Right ventricle myocardium inferior (tissue), 1 donor: Measurements from ENCODE around the gene MDN1. TPM values are rescaled to one million over a fixed set of nuclear protein-coding genes. Genes with fewer than 3 reads are reported as not detected.
"Not testable (repeated sequence)": the region's sequence is repeated elsewhere in the genome, so short reads cannot be mapped to it uniquely, and the experiment has no call there.

Experiments used
- ATAC-seq: fragments of 200-7000 bp; cut with Tn5 transposase; one replicate; pipeline ENCODE4 v1.9.1; 2020; ENCODE audit warnings: mild to moderate bottlenecking, moderate library complexity
- DNase-seq: peaks from one replicate; pipeline ENCODE4 v3.0.0; 2021; ENCODE audit errors: missing footprints
- intact Hi-C: fragments of 100-400 bp; cut with DNase I; formaldehyde crosslinking; loops from one replicate; pipeline ENCODE4 v1.11.0; 2022
- long read RNA-seq: library from polyadenylated mRNA; unstranded; transcript quantifications from one replicate; pipeline ENCODE4 v2.0.0, GENCODE V29; 2021
- total RNA-seq: library from RNA; stranded (reverse); fragmentation: NEBNext Ultra II Directional; extraction: Animal tissue kit (Norgen Biotek cat#: 25700); gene quantifications from one replicate; pipeline ENCODE4 v1.2.1, GENCODE V29; 2021
- donor health status: DM: no; HTN: yes; CAD: no; lungs with severe emphysema.

Gene MDN1, protein sequence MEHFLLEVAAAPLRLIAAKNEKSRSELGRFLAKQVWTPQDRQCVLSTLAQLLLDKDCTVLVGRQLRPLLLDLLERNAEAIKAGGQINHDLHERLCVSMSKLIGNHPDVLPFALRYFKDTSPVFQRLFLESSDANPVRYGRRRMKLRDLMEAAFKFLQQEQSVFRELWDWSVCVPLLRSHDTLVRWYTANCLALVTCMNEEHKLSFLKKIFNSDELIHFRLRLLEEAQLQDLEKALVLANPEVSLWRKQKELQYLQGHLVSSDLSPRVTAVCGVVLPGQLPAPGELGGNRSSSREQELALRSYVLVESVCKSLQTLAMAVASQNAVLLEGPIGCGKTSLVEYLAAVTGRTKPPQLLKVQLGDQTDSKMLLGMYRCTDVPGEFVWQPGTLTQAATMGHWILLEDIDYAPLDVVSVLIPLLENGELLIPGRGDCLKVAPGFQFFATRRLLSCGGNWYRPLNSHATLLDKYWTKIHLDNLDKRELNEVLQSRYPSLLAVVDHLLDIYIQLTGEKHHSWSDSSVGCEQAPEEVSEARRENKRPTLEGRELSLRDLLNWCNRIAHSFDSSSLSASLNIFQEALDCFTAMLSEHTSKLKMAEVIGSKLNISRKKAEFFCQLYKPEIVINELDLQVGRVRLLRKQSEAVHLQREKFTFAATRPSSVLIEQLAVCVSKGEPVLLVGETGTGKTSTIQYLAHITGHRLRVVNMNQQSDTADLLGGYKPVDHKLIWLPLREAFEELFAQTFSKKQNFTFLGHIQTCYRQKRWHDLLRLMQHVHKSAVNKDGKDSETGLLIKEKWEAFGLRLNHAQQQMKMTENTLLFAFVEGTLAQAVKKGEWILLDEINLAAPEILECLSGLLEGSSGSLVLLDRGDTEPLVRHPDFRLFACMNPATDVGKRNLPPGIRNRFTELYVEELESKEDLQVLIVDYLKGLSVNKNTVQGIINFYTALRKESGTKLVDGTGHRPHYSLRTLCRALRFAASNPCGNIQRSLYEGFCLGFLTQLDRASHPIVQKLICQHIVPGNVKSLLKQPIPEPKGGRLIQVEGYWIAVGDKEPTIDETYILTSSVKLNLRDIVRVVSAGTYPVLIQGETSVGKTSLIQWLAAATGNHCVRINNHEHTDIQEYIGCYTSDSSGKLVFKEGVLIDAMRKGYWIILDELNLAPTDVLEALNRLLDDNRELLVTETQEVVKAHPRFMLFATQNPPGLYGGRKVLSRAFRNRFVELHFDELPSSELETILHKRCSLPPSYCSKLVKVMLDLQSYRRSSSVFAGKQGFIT (N-terminal part only)
- 23.4 TPM for total RNA-seq
- long read RNA-seq, partial matches to known transcripts, result 4 of 5 reads
- long read RNA-seq, other reads (novel, unspliced or antisense), result 1 of 5 reads

DNA sequence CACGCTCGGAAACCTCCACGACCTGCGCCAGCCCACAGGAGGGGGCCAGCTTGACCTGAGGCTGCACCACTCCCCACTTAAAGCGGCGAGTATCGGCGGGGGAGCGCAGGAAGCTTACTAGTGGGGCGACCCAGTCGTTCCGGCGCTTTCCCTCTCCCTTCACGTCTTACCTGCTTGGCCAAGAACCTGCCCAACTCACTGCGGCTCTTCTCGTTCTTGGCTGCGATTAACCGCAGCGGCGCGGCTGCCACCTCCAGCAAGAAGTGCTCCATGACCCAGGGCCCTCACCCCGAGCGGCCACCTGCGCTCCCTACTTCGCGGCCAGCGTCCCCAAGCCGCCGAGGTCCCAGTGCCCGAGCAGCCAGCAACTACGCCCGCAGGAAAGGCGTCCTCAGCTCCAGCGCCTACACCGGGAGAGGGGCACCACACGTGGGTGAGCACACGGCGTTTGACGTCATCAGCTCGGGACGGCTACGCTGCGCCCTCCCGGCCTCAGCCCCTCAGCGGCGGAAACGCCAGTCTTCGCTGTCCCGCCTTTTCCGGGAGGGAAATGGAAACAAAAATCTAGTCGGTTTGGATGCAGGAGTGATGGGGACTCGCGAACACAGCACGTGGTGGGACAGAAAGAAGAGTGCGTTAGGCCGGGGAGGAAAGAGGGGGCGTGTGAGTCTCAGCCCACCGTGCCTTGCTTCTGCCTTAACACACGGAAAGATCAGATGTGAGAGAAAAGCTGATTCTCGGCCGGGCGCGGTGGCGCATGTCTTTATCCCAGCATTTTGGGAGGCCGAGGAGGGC is at the start of gene MDN1:
Gene MDN1, minus strand, starts transcription at position 459 of the 795 bp plus-strand sequence. Its CDS starts 187 bp downstream, at position 272.
- DNase-seq, result peak; percentile 93
- intact Hi-C loops, result loop anchor here (1.0 kb wide), 1 partner anchor 10 kb away; the partner anchor contains the start of gene CASP8AP2
- peak; percentile 99 for ATAC-seq

DNA sequence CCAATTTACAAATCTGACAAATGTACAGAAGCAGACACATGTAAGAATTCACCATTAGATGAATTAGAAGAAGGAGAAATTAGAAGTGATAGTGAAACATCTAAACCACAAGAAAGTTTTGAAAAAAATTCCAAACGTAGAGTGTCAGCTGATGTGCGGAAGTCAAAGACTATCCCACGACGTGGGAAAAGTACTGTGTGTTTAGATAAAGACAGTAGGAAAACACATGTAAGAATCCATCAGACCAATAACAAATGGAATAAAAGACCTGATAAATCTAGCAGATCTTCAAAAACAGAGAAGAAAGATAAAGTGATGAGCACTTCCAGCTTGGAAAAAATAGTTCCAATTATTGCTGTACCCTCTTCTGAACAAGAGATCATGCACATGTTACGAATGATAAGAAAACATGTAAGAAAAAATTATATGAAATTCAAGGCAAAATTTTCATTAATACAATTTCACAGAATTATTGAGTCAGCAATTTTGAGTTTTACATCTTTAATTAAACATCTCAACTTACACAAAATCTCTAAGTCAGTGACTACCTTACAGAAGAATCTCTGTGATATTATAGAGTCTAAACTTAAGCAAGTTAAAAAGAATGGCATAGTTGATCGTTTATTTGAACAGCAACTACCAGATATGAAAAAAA is 46.6 kb upstream of the MDN1 start:
- intact Hi-C loops, result no loop called here
- DNase-seq (no peak), ATAC-seq (no peak)

DNA sequence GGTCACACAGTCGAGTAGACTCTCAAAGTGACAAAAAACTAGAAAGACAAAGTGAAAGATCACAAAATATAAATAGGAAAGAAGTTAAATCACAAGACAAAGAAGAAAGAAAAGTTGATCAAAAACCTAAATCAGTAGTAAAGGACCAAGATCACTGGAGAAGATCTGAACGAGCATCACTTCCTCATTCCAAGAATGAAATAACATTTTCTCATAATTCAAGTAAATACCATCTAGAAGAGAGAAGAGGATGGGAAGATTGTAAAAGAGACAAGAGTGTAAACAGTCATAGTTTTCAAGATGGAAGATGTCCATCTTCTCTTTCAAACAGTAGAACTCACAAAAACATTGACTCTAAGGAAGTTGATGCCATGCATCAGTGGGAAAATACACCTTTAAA is 43.1 kb upstream of the MDN1 start:
- intact Hi-C loops, result no loop called here
- no peak for DNase-seq
- ATAC-seq, result no peak

DNA sequence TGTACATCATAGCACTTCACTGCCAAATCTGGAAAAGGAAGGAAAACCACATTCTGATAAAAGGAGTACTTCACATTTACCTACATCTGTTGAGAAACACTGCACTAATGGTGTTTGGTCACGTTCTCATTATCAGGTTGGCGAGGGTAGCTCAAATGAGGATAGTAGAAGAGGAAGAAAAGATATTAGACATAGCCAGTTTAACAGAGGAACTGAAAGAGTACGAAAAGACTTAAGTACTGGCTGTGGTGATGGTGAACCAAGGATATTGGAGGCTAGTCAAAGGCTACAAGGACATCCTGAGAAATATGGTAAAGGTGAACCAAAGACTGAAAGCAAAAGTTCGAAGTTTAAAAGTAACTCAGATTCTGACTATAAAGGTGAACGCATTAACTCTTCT is 42.7 kb upstream of the MDN1 start:
- DNase-seq (no peak), ATAC-seq (no peak)
- intact Hi-C loops, result no loop called here

DNA sequence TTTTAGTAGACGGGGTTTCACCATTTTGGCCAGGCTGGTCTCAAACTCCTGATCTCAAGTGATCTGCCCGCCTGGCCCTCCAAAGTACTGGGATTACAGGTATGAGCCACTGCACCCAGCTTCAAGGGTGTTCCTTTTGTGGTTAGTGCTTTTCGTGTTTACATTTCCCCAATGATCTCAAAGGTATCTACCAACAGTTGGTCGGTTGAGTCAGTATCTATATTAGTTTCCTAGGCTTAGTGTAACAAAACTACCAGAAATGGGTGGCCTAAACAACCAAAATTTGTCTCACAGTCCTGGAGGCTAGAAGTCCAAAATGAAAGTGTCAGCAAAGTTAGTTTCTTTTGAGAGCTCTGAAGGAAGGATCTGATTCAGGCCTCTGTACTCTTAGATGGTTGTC is 40.1 kb upstream of the MDN1 start:
- ATAC-seq, result no peak
- no peak for DNase-seq
- intact Hi-C loops, result no loop called here

DNA sequence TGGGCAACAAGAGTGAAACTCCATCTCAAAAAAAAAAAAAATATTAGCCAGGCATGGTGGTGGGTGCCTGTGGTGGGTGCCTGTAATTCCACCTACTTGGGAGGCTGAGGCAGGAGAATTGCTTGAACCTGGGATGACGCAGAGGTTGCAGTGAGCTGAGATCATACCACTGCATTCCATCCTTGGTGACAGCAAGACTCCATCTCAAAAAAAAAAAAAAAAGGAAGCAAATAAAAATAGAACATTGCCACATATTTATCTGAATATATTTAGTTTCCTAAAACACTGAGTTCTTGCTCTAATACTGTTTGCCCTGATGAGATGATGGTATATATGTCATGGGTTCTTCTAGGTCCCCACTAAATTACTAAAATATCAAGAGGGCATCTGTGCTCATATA is 38.4 kb upstream of the MDN1 start:
- intact Hi-C loops, result no loop called here
- ATAC-seq, result no peak
- no peak for DNase-seq

DNA sequence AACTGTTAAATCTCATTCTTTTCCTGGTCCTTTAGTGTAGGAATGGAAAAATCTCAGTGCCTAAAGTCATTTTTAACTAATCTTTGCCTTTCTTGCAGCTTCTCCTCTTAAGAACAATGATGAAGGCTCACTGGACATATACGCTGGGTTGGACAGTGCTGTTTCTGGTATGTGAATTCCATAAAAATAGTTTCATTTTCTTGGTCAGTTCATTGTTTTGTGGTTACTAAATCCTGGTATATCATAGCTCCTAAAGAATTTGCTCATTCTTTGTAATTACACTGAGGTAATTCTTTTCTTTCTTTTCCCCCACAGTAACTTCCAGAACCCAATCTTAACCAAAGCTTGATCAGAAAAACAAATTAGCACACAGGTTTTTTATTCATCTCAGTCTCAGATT is 33.5 kb upstream of the MDN1 start:
- DNase-seq, result no peak

DNA sequence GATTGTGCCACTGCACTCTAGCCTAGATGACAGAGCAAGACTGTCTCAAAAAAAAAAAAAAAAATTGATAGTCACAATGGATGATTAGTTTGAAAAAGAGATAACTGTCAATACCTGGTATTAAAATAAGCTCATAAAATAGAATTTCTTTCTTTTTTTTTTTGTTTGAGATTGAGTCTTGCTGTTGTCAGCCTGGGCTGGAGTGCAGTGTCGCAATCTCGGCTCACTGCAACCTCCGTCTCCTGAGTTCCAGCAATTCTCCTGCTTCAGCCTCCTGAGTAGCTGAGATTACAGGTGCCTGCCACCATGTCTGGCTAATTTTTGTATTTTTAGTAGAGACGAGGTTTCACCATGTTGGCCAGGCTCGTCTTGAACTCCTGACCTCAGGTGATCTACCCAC is 27.9 kb upstream of the MDN1 start:
- intact Hi-C loops, ATAC-seq, DNase-seq: not testable (repeated sequence)

More for the DNA sequence above, 33.5 kb upstream of the MDN1 start:
- ATAC-seq, result no peak
- intact Hi-C loops, result no loop called here

DNA sequence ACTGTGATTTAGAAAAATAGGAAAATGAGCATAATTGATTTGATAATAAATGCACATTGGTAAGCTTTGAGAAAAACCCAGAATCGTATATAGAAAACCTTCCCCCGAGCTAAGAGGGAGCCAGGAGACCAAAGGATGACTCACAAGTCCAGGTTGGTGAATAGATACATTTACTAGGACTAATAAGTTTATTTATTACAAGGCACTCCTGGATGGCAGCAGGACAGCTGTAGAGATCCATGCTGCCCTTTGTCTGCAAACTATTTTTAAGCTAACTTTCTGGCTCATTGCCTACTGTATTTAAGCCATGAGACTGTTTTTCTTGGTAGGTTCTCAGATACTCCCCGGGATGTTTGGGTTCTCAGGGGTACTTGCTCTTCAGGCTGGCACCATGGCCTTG is 23.5 kb upstream of the MDN1 start:
- intact Hi-C loops, result no loop called here
- ATAC-seq (peak; percentile 60), DNase-seq (no peak)

DNA sequence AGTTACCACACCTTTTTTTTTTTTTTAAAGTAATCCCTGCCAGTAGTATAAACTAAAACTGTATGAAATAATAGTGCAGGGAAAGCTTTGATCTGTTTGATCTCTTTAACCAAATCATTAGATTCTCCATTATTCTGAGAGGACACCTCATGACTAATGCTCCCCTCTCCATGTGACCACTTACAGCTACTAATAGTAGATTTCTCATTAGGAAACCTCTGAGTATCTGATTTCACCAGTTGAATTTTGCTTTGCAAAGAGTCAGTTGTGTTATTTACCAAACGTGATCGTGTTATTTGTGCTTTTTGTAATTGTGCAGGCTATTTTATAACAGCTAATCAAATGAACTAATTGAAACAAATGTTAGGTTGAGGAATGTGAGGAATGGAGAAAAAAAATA is 22.6 kb upstream of the MDN1 start:
- intact Hi-C loops, result no loop called here
- ATAC-seq, result no peak
- no peak for DNase-seq

DNA sequence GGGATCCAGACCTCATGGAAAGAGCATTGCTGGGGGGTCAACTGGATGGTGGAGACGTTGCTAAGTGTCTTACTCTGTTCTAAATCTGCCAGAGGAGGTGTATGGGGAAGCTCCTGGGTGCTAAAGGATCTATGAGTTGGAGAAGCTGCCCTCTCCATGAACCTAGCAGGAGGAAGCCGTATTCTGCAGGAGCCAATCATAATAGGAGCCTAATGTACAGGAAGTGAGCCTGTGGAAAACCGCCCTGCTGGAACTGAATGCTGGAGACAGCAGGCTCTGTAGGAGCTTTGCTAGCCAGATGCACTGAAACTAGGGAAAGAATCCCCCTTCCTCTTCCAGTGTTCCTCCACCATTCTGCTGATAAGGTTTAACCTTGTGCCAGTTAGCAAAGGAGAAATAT is 20.9 kb upstream of the MDN1 start:
- ATAC-seq, result peak; percentile 21

DNA sequence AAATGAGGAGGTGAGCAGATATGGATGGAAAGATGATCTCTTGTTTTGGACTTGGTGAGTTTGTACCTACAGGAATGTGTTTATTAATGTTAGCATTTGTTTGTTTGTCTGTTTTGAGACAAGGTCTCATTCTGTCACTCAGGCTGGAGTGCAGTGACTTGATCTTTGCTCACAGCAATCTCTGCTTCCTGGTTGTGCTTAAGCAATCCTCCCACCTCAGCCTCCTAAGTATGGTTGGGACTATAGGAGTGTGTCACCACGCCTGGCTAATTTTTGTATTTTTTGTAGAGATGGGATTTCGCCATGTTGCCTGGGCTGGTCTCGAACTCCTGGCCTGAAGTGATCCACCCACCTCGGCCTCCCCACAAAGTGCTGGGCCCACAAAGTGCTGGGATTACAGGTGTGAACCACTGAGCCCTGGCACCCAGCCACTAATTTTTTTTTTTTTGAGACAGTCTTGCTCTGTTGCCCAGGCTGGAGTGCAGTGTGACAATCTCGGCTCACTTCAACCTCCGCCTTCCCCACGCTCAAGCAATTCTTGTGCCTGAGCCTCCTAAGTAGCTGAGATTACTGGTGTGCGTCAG is 17.1 kb upstream of the MDN1 start:
- no peak for DNase-seq
- no peak for ATAC-seq
- intact Hi-C loops, result no loop called here

More for the DNA sequence above, 20.9 kb upstream of the MDN1 start:
- intact Hi-C loops, result no loop called here
- DNase-seq, result no peak

DNA sequence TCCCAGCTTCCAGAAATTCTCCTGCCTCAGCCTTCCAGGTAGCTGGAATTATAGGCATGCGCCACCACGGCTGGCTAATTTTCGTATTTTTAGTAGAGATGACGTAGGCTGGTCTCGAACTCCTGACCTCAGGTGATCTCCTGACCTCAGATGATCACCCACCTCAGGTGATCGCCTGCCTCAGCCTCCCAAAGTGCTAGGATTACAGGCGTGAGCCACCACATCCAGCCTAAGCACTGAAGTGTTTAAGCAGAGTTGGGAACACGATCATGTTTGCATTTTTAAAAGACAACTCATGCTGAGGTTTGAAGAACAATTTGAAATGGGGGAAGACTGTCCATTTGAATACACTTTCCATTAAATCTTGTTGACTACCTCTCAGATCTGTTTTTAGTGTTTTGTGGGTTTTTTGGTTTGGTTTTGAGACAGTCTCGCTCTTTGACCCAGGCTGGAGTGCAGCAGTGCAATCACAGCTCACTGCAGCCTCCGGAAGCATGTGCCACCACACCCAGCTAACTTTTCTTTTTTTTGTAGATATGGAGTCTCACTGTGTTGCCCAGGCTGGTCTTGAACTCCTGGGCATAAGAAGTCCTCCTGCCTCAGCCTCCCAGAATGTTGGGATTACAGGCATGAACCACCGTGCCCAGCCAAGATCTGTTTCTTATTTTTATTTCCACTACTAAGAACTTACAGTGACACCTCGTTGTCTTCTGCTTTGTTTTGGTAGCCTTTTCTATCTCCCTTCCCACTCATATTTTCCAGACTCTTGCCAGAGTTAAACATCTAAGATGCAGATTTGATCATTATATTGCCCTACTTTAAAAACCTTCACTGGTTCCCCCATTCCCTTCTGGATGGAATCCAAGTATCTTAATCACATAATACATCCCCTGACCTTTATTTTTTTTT is 15.5 kb upstream of the MDN1 start:
- intact Hi-C loops, result no loop called here
- ATAC-seq (no peak), DNase-seq (no peak)

DNA sequence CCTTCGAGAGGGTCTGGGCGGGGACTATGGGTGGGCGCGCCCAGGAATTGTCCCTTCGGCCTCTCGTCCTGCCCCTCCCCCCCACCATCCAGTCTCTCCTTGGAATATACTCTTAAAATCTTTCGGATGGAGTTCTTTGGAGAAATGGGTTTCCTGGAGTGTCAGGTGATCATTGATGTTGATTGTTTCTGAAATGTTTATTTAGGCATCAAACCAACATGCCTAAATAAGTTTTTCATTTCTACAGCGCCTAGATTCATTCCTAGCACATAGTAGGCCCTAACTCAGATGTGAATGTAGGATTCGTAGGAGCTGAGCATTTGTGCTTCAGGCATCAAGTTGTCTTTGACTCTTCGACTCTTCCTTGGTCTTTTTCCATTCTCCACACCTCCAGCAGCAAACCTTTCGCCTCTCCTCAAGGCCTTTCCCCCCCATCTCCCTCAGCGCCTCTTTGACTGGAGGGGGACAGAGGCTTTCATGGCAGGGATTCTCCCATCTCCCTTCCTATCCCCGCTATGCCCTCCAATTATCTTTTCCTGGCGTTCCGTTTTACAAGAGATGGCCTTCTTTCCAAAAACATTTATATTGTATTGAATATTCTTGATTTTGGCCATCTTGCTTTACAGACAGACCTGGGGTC is 10.7 kb upstream of the MDN1 start:
- intact Hi-C loops, result no loop called here
- ATAC-seq (no peak), DNase-seq (no peak)

DNA sequence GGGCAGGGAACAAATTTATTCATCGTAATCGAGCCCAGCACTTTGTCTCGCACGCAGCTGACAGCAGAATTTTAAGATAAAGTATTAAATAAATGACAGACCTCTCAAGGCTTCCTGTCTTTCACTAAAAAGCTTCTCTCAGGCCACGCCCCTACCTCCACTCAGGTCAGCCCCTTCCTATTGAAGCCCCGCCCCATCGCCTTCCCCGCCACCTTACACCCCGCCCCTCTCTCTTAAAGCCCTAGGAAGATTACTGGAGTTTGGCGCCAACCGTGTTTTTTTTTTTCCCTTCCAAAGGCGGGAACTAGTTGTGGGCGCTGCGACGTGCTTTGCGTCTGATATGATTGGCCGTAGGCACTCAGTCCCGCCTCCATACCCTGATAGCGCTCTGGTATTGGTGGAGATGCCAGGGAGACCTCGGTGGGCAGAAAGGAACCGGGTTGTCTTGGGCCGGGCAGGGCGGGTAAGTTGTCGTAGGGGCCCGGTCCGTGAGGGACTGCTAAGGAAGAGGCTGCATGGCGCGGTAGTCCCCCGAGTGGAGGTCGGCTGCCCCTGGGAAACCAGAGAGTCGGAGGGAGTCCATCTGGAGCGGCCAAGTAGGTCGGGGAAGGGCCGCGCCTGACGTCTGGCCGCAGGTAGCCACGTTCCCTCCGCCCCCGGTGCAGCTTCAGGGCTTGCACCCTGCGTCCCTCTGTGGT is 10.0 kb upstream of the MDN1 start, which contains the start of gene CASP8AP2:
Gene CASP8AP2, plus strand, starts transcription at position 409 of the 698 bp plus-strand sequence.
- intact Hi-C loops, result loop anchor here (1.0 kb wide), 1 partner anchor 10 kb away; the partner anchor contains the start of gene MDN1
- ATAC-seq (peak; percentile 99), DNase-seq (peak; percentile 96)
